ENCODE measurements around the gene ADM5.
"Not testable (repeated sequence)": the region's sequence is repeated elsewhere in the genome, so short reads cannot be mapped to it uniquely, and the experiment has no call there.

Gene ADM5

DNA sequence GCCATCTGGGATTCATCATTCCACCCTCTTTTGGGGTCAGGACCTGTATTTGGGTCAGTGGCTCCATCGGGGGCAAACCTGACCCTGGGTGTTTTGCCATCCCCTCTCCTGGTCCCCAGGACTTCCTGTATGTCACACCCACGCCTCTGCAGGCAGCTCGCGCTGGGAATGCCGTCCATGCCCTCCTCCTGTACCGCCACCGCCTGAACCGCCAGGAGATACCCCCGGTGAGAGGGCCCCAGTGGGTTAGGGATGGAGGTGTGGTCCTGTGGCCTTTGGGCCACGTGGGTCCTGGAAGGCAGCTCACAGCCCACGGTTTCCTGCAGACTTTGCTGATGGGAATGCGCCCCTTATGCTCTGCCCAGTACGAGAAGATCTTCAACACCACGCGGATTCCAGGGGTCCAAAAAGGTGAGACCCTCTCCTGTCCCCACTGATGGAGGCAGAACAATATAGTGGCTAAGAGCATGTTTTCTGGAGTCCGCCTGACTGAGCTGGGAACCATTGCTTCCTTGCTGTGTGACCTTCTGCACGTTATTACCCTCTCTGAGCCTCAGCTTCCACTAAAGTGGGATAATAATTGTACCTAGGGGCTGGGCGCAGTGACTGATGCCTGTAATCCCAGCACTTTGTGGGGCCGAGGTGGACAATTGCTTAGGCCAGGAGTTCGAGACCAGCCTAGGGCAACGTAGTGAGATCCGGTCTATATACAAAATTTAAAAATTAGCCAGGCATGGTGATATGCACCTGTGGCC lies 15.7 kb downstream of the ADM5 start:
- no peak for DNase-seq

DNA sequence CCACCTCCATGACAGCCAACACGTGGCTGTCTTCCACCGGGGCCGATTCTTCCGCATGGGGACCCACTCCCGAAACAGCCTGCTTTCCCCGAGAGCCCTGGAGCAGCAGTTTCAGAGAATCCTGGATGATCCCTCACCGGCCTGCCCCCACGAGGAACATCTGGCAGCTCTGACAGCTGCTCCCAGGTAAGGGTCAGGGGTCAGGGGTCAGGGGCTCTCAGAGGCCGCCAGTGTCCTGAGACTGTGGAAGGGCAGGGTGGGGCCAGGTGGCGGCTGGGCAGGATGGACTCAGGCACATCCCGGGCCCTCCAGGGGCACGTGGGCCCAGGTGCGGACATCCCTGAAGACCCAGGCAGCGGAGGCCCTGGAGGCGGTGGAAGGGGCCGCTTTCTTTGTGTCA lies 16.5 kb downstream of the ADM5 start:
- no peak for DNase-seq

DNA sequence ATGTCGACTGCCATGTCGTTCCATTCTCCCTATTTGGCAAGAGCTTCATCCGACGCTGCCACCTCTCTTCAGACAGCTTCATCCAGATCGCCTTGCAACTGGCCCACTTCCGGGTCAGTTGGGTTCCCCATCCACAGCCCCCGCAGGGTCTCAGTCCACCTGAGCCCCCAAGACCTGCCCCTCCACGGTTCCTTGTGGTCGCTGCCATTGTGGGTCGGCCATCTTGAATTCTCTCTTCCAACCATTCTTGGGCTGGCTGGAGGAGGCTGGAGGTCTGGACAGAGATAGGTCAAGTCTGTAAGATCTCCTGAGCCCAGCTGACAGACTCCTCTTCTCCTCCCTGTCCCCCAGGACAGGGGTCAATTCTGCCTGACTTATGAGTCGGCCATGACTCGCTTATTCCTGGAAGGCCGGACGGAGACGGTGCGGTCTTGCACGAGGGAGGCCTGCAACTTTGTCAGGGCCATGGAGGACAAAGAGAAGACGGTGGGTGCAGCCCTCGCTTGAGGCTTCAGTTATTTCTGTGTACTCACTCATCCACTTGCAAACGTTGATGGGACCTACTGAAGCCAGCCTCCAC lies 21.1 kb downstream of the ADM5 start:
- DNase-seq, result no peak

DNA sequence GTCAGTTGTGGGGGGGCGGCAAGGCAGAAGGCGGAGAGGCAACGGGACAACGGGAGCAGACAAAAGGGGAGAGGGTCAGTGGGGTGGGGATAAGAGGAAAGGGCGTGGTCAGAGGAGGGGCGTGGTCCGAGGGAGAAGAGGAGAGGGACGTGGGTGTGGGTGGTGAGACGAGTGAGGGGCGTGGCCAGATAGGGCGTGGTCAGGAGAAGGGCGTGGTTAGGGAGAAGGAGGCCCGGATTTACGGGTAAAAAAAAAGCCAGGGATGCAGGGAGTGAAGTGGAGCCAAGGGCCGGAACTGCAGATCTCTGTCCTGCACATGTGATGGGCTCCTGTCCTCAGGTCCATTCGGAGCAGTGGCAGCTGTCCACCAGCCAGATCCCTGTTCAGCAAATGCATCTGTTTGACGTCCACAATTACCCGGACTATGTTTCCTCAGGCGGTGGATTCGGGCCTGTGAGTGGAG lies 23.0 kb downstream of the ADM5 start:
- no peak for DNase-seq

DNA sequence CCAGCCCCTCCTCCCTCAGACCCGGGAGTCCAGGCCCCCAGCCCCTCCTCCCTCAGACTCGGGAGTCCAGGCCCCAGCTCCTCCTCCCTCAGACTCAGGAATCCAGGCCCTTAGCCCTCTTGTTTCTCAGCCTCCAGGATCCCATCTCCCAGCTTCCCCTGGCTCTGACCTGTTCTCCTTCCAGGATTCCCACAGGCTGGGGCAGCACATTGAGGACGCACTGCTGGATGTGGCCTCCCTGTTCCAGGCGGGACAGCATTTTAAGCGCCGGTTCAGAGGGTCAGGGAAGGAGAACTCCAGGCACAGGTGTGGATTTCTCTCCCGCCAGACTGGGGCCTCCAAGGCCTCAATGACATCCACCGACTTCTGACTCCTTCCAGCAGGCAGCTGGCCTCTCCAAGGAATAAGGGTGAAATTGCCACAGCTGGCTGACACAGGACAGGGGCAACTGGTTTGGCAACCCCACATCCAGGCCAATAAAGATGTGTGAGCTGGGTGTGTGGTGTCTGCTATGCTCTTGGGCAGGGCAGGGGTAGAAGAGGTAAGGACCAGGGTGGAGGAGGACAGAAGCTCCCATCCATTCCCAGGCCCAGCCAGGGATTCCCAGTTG lies 23.9 kb downstream of the ADM5 start:
- DNase-seq, result no peak

DNA sequence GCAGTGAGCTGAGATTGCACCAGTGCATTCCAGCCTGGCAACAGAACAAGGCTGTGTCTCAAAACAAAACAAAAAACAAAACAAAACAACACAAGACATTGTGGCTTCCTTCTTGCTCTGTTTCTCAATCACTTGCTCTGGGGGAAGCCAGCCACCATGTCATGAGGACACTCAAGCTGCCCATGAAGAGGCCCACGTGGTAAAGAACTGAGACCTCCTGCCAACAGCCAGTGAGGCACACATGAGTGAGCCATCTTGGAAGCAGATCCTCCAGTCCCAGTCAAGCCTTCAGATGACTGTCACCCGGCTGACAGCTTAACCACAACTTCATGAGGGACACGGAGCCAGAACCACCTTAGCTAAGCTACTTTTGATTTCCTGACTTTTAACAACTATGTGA lies 26.8 kb downstream of the ADM5 start:
- no peak for DNase-seq

DNA sequence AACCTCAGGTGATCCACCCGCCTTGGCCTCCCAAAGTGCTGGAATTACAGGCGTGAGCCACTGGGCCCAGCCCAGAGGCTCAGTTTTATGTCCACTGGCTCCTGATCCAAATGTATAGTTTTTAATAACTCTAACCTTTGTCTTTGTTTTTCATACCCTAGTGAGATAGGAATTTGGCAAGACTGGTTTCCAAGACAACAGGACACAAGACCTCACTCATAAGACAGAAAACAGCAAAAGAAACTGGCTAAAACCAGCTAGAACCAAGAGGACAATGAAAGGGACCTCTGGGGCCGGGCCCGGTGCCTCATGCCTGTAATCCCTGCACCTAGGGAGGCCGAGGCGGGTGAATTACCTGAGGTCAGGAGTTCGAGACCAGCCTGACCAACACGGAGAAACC lies 29.1 kb downstream of the ADM5 start:
- DNase-seq, result no peak

DNA sequence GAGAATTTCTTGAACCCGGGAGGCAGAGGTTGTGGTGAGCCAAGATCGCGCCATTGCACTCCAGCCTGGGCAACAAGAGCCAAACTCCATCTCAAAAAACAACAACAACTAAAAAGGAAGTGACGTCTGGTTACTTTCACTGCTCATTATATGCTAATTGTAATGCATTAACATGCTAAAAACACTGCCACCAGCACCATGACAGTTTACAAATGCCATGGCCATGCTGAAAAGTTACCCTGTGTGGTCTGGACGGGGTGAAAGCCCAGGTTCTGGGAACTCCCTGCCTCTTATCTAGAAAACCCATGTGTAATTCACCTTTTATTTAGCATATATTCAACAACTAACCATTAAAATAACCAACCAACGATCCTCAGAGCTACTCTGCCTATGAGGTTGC lies 29.6 kb downstream of the ADM5 start:
- no peak for DNase-seq

DNA sequence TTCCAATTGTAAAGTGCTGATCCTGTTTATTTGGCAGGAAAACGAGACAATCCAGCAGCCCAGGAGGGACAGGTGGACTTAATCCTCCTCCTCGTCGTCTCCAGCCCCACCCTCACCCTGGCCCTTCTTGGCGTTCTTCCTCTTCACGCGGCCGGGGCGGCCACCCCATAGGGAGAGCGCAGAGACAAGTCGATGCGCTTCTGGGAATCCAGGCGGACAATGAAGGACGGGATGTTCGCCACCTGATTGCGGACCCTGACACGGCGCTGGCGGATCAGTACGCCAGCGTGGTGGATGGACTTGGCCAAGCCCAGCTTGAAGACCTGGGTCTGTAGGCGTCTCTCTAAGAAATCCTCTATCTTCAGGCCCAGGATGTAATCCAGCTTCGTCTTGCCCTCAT lies 30.0 kb downstream of the ADM5 start:
- DNase-seq, result not testable (repeated sequence)

DNA sequence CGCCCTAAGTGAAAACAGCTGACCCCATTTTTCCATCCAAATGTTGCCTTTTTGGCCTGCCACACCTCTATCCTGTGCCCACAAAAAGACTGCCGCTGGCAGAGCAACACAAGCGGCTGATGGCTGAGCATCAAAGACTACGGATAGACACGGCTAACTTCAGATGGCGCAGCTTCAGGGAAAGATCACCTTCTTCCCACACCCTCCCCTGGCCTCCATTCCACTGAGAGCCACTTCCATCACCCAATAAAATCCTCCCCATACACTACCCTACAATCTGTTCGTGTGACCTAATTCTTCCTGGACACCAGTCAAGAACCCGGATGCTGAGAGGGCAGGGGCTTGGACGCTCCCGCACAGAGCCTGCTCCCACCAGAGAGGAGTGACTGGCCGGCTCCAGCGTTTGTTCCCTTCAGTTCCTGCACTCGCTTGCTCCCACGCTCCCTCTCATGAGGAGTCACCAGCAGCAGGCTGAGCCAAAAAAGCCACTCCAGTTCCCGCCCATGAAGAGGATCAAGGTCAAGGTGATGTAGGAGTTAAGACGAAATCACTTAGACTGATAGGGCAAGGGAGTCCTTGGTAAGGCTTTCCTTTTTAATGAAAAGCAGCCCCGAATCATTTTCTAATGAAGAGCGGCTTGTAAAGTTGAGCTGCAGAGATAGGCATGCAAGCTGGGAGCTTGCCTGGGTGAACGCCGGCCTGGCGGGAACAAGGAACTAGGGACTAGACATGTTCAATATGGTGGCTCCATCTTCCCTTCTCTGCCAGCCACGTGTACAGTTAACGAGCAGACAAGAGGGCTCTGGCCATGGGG lies 38.0 kb downstream of the ADM5 start:
- no peak for DNase-seq

DNA sequence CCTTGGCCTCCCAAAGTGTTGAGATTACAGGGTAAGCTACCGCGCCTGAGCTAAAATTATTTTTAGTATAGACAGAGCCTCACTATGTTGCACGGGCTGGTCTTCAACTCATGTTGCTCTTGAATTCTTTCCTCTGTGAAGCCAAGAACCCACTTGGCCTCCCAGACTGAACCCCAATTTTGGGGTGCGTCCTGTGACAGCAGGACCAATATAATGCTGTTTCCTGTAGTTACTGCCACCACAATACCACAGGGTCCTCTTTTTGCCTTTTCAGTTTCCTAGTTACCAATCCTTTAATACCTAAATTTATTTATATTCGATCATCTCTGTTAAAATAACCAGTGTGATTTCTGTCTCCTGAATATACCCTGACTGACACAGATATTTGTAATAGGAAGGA lies 40.8 kb downstream of the ADM5 start:
- DNase-seq, result no peak

DNA sequence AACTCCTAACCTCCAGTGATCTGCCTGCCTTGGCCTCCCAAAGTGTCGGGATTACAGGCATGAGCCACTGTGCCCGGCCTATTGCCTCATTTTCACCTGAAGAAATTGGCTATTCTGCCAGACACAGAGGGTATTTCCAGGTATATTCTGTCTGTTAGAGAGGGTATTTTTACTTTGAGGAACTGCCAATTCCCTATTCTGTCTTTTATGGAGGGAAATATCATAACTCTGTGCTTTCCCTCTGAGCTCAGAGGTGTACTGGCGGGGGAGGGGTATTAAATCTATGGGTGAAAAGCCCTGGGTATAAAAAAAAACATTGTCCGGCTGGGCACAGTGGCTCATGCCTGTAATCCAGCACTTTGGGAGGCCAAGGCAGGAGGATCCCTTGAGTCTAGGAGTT lies 48.9 kb downstream of the ADM5 start:
- DNase-seq, result no peak

DNA sequence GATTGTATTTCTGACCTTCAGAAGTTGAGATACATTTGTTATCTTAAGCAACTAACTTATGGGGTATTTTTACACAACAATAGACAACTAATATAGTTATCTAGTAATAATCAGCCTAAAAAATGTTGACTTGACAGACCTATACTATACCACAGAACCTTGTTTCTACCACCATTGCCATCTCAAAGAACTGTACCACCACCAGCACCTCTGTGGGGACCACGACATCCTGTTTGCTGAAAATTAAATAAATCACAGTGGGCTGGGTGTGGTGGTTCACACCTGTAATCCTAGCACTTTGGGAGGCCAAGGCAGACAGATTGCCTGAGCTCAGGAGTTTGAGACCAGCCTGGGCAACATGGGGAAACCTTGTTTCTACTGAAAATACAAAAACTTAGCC lies 49.7 kb downstream of the ADM5 start:
- no peak for DNase-seq

DNA sequence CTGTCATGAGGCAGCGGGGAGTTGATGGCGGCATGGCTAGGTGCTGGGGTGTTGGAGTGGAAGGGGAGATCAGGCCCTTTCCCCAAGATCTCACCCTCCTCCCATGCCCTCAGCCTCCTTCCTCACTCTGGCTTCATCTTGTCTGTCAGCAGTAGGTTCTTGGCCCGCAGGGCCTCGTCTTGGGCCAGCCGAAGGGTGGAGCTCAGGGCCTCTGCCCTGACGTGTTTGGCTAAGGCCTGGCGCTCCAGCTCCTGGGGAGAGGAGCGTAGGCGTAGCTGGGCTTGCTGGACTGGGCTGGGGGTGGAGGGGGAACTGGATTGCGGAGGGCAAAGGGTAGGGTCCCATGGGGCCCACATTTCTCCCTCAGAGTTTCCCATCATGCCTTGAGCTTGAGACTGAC lies 50.5 kb downstream of the ADM5 start:
- no peak for DNase-seq

All from stimulated activated CD4-positive, alpha-beta T cell treated with anti-CD3 and anti-CD28 coated beads, Interleukin-1b, Interleukin-23, amount 100 ng/mL, for 48 hours (primary cell).